HAP-1 (cell line): ENCODE measurements around the gene TBL1XR1.

Experiments used
- DNase-seq, 2 experiments: peaks; one replicate each; pipeline ENCODE4 v3.0.0-alpha.2; 2016 to 2020; ENCODE audit warnings: low spot score in 2 of 2
- H3K27me3 ChIP-seq: fragments of 250-450 bp; sonication (Bioruptor Pico); 2 replicates; pipeline ENCODE4 v1.5.1; 2020; ENCODE audit warnings: low read depth, mild to moderate bottlenecking, moderate library complexity
- H3K36me3 ChIP-seq: fragments of 250-450 bp; sonication (Bioruptor Pico); replicated peaks from 2 replicates; pipeline ENCODE4 v1.5.1; 2020; ENCODE audit warnings: mild to moderate bottlenecking
- H3K4me1 ChIP-seq: fragments of 250-450 bp; sonication (Bioruptor Pico); 2 replicates; pipeline ENCODE4 v1.5.1; 2020; ENCODE audit warnings: mild to moderate bottlenecking
- H3K4me3 ChIP-seq: fragments of 250-450 bp; sonication (Bioruptor Pico); 2 replicates; pipeline ENCODE4 v1.5.1; 2020; ENCODE audit warnings: mild to moderate bottlenecking, moderate library complexity
- H3K9me3 ChIP-seq: fragments of 250-450 bp; sonication (Bioruptor Pico); 2 replicates; pipeline ENCODE4 v1.5.1; 2020; ENCODE audit warnings: mild to moderate bottlenecking, moderate library complexity
- in situ Hi-C: fragments of 300-500 bp; cut with MboI; formaldehyde crosslinking; loops from 3 replicates; pipeline ENCODE4 v1.14.3; 2020; ENCODE audit warnings: low sequenced_read_pairs, inconsistent platforms, mixed read lengths

Gene TBL1XR1

DNA sequence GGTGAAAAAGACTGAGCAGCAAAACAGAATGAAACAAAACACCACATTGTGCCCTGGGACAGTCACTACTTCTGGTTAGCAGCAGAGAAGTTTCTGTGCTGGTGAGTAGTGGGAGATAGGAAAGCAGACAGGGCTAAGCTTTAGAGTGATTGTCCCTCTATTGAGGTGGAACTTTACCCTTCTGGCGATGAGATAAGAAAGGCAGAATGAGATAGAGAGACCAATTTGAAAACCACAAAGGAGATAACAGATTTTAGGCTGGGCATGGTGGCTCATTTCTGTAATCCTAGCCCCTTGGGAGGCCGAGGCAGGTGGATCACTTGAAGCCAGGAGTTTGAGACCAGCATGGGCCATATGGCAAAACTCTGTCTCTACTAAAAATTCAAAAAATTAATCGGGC is 208.5 kb downstream of the TBL1XR1 start:
- Histone ChIP-seq H3K9me3 (no peaks in the 10 kb centered on the region), H3K4me3 (no peak overlapping the region), H3K36me3 (no peaks in the 10 kb centered on the region), H3K4me1 (no peaks in the 10 kb centered on the region), H3K27me3 (no peaks in the 10 kb centered on the region)
- DNase-seq, result no peak
- in situ Hi-C loops, result no loop called here

DNA sequence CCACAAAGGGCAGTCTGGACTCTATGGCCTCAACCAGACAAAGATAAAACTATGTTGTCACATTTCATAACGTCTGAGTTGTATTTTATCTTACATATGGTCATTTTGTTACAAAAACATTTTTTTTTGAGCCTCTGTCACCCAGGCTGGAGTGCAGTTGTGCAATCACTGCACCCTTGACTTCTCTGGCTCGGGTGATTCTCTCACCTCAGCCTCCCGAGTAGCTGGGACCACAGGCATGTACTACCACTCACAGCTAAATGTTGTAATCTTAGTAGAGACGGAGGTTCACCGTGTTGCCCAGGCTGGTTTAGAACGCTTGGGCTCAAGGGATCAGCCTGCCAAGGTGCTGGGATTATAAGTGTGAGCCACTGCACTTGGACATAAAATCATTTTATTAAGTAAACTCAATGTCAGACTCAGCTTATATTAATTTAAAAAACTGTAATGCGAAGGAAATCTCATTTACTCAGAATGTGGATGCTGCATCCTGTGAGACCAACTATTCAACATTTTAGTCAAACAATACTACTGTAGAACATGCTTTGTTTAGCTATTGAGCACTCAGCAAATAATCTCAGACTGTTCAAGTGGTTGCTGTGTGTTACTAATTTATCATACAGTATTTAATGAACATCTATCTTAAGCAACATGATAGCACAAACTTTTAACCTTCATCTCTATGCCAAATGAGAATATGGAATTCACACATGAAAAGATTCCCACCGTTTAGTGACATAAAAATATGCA is 209.2 kb downstream of the TBL1XR1 start:
- Histone ChIP-seq H3K4me1 (no peaks in the 10 kb centered on the region), H3K9me3 (no peaks in the 10 kb centered on the region), H3K27me3 (no peaks in the 10 kb centered on the region), H3K4me3 (no peak overlapping the region), H3K36me3 (no peaks in the 10 kb centered on the region)
- in situ Hi-C loops, result no loop called here
- DNase-seq, result no peak

DNA sequence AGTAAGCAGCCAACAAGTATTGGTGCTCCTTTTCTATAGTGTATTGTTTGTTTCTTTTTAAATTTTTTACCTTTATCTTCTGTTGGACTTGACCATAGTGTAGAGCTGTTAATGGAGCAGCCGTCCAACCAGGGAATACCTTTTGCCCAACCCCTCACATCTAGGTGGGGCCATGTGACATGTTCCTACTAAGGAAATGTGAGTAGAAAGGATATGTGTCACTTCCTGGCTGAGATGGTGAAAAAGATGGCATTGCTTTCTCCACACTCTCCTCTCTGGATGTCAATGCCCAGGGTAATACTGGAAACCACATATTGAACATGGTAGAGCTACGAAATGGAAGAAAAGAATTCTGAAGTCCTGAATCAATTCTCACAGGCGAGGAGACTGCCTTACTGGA is 218.8 kb downstream of the TBL1XR1 start:
- 0 out of 2 replicates have a peak, but pooled peaks cover 3% of the 10 kb centered on the region for H3K27me3 ChIP-seq
- in situ Hi-C loops, result no loop called here
- H3K4me3 ChIP-seq, result no peak overlapping the region
- DNase-seq, result no peak
- no peaks in the 10 kb centered on the region for H3K9me3 ChIP-seq
- H3K36me3 ChIP-seq, result no peaks in the 10 kb centered on the region
- H3K4me1 ChIP-seq, result no peaks in the 10 kb centered on the region

DNA sequence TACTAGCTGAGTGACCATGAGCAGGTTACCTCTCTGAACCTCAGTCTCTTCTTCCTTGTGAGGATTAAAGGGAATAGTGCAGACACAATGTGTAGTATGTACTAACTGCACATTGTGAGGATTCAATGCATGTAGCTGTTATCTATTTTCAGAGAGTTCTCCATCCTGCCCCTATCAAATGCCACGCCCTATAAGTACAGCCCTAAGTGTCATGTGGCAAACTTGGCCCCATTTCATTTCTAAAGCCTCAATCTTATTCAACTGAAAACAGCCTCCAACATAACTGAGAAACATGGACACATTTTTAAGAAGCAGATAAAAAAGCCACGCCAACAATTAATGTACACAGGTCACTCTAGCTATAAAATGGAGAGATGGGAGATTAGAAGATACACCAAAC is 220.0 kb downstream of the TBL1XR1 start:
- no peak for DNase-seq
- no peaks in the 10 kb centered on the region for H3K4me1 ChIP-seq
- 0 out of 2 replicates have a peak, but pooled peaks cover 3% of the 10 kb centered on the region for H3K27me3 ChIP-seq
- no peak overlapping the region for H3K4me3 ChIP-seq
- no peaks in the 10 kb centered on the region for H3K36me3 ChIP-seq
- H3K9me3 ChIP-seq, result no peaks in the 10 kb centered on the region
- in situ Hi-C loops, result no loop called here

DNA sequence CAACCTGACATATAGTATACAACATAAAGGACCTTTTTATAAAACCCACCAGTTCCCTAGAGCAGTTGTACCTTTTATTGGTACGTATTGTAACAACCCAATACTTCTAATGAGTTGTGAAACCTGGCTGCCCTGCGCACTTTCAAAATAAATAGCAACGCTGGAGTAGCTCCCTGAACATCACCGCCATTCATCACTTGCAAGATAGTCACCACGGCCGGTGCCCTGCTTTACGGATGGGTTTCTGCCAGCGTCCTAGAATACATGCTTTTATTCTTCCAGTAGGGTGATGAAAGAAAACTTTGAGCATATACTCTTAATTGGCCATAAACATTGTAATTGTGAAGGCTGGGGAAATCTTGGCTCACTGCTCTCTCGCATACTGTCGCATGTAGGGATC is 220.7 kb downstream of the TBL1XR1 start:
- no peak for DNase-seq
- Histone ChIP-seq H3K36me3 (no peaks in the 10 kb centered on the region), H3K4me3 (no peak overlapping the region), H3K4me1 (no peaks in the 10 kb centered on the region), H3K9me3 (no peaks in the 10 kb centered on the region), H3K27me3 (0 out of 2 replicates have a peak, but pooled peaks cover 3% of the 10 kb centered on the region)
- in situ Hi-C loops, result no loop called here

DNA sequence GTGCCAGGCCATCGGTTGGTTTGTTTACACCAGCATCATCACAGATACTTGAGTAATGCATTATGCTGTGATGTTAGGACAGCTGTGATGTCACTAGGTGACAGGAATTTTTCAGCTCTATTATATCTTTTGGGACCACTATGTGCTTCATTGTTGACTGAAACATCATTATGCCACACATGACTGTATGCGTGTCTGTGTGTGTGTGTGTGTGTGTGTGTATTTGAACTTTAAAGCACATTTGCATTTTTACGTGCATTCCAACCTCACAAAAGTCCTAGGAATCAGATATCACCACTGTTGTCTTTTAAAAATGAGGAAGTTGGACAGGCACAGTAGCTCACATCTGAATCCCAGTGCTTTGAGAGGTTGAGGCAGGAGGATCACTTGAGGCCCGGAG is 223.0 kb downstream of the TBL1XR1 start:
- peak; percentile 8 to 57 for DNase-seq
- Histone ChIP-seq H3K4me1 (no peaks in the 10 kb centered on the region), H3K27me3 (no peaks in the 10 kb centered on the region), H3K36me3 (no peaks in the 10 kb centered on the region), H3K9me3 (no peaks in the 10 kb centered on the region), H3K4me3 (no peak overlapping the region)
- in situ Hi-C loops, result no loop called here

DNA sequence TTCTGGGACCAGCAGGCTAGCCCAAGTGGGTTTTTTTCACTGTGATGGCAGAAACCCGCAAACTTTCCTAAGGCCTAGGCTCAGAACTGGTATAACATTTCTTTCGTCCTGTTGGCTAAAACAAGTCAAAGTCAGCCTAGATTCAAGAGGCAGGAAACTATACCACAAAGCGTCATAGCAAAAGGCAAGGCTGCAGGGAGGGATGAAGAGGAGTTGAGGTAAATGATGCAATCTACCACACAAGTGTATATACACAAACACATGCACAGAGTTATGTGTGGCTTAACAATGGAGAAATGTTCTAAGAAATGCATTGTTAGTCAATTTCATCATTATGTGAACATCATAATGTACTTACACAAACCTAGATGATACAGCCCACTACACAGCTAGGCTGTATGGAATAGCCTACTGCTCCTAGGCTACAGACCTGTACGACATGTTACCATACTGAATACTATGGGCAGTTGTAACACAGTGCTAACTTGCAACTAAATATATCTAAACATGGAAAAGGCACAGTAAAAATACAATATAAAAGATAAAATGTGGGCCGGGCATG is 225.6 kb downstream of the TBL1XR1 start:
- DNase-seq, result no peak
- in situ Hi-C loops, result no loop called here

DNA sequence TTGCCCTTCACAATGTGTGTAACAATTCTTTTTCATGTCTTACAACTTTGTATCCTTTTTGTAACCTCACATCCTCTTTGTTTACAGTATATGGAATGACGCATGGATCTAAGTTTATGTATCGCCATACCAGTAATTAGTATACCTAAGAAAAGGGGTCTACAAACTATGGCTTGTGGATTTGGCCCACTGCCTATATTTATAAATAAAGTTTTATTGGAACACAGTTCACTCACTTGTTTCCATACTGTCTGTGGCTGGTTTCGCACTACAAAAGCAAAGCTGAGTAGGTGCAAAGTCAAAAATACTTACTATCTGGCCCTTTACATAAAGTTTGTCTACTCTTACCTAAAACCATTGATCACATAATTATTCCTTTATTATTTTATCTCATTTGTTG is 226.5 kb downstream of the TBL1XR1 start:
- DNase-seq, result no peak
- no peaks in the 10 kb centered on the region for H3K9me3 ChIP-seq
- no peaks in the 10 kb centered on the region for H3K27me3 ChIP-seq
- no peaks in the 10 kb centered on the region for H3K4me1 ChIP-seq
- no peak overlapping the region for H3K4me3 ChIP-seq
- in situ Hi-C loops, result no loop called here
- H3K36me3 ChIP-seq, result no peaks in the 10 kb centered on the region

More for the DNA sequence above, 225.6 kb downstream of the TBL1XR1 start:
- no peaks in the 10 kb centered on the region for H3K4me1 ChIP-seq
- no peak overlapping the region for H3K4me3 ChIP-seq
- H3K27me3 ChIP-seq, result no peaks in the 10 kb centered on the region
- H3K36me3 ChIP-seq, result no peaks in the 10 kb centered on the region
- H3K9me3 ChIP-seq, result no peaks in the 10 kb centered on the region

DNA sequence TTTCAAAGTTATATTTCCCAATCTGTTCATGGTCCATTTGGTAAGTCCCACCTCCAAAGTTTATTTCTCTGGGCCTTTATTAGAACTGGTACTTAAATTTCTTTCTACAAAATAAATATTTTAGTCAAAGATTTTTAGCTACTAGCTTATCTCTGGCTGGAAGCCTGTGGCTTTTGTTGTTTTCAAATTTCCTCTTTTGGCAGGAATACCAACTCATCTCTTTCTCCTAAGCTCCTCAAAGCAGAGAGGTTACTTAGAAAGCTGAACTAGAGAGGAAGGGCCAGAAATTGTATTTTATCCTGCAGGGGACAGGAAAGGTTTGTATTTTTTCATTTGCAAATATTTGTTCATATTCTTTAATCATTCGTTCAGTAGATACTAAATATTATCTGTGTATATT is 227.8 kb downstream of the TBL1XR1 start:
- Histone ChIP-seq H3K9me3 (no peaks in the 10 kb centered on the region), H3K36me3 (no peaks in the 10 kb centered on the region), H3K4me3 (no peak overlapping the region), H3K27me3 (no peaks in the 10 kb centered on the region), H3K4me1 (no peaks in the 10 kb centered on the region)
- in situ Hi-C loops, result no loop called here
- DNase-seq, result no peak
